Erythroblast (primary cell): ENCODE measurements around the gene TFF2.

Experiments used
- GATA1 ChIP-seq: IDR thresholded peaks from 2 replicates; pipeline ENCODE4 v1.6.1; 2011; ENCODE audit warnings: low read depth, mild to moderate bottlenecking, control low read depth, low read length, moderate library complexity
- POLR2A ChIP-seq: IDR thresholded peaks from 2 replicates; pipeline ENCODE4 v1.6.1; 2011; ENCODE audit warnings: mild to moderate bottlenecking, low read length

- TF ChIP-seq POLR2A: no peak
- no peak for TF ChIP-seq GATA1
These were observed 15.0 kb upstream of the TFF2 start for GRCh38 chr21:42365770-42366169.
